Fibroblast of mammary gland (primary cell): ENCODE measurements around the gene RP2.

Experiments
- DNase-seq: peaks from one replicate; pipeline ENCODE4 v3.0.0-alpha.2; 2010; ENCODE audit warnings: low read depth
- H3K4me3 ChIP-seq: 2 replicates; pipeline ENCODE4 v1.5.1; 2011; ENCODE audit warnings: low read depth, mild to moderate bottlenecking, low read length, moderate library complexity; ENCODE audit not compliant: control insufficient read depth
- TF ChIP-seq, protein P1 (sequence below): conservative IDR thresholded peaks from 2 replicates; pipeline ENCODE4 v1.5.1; 2011; ENCODE audit warnings: low read depth, low read length, inconsistent platforms; ENCODE audit not compliant: control insufficient read depth, insufficient read depth

RP2 gene

DNA sequence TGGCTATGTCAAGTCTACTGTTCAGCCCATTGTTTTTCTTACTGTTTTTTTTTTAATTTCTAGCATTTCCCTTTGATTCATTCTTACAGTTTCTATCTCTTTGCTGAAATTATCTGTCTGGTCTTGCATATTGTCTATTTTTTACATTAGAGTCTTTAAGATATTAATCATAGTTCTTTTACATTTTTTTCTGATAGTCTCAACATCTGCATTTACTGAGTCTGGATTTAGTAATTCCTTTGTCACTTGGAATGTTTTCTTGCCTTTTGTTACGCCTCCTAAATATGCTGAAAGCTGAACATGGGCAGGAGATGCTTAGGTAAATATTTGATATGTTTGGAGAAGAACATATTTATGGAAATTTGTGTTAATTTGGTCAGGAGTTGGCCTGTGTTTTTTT is 85.8 kb downstream of the RP2 start:
- no peak overlapping the region for H3K4me3 ChIP-seq
- TF ChIP-seq, protein P1, sequence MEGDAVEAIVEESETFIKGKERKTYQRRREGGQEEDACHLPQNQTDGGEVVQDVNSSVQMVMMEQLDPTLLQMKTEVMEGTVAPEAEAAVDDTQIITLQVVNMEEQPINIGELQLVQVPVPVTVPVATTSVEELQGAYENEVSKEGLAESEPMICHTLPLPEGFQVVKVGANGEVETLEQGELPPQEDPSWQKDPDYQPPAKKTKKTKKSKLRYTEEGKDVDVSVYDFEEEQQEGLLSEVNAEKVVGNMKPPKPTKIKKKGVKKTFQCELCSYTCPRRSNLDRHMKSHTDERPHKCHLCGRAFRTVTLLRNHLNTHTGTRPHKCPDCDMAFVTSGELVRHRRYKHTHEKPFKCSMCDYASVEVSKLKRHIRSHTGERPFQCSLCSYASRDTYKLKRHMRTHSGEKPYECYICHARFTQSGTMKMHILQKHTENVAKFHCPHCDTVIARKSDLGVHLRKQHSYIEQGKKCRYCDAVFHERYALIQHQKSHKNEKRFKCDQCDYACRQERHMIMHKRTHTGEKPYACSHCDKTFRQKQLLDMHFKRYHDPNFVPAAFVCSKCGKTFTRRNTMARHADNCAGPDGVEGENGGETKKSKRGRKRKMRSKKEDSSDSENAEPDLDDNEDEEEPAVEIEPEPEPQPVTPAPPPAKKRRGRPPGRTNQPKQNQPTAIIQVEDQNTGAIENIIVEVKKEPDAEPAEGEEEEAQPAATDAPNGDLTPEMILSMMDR = no peak
- DNase-seq = no peak

DNA sequence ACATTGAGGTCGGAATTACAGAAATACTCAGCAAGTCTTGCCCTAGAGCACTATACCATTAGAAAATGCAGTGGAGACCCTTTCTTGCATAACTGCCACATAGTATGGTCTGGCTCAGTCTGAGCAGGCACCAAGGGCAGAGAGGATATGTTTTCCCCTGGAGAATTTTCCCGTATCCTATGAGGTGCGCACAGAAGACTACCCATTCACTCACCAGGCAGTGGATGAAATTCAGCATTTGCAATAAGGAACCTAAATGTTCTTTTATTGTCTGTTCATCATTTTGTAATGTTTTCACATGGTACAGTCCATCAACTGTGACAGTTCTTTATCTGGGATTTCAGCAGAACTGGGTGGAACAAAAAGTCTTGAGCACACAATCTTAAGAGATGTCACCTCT is 90.9 kb downstream of the RP2 start:
- H3K4me3 ChIP-seq = no peak overlapping the region
- DNase-seq = no peak
- TF ChIP-seq, protein P1 = no peak

DNA sequence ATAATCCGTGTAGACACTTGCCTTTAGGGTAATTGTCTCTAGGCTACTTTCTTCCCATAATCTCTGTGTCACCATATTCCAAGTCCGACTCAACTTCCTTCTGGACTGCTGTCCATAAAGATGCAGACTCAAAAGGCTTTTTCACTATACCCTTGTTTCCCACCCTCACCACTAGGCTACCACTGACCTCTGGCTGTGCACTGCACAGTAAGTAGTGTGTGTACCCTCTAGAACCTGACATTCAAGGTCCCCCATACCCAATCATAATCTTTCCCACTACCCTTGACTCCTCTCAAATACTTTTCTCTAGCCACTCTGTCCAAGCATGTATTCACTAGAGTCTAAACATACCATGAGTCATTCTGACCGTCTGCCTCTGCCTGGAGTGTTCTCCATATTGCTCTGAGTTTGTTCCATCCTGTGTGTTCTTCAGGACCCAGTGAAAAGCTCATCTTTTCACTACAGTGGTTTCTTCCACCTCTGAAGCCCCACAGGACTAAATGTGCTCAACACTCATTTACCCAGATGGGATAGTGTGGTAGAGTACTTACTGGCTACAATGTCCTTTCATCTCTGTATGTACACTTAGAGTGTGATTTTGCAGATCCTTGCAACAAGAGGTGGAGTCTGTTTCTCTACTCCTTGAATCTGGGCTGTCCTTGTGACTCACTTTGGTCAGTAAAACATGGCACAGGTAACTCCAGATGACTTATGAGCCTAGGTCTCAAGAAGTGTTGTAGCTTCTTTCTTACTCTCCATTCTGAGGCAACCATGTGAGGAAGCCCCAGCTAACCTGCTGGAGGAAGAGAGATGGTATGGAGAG is 92.8 kb downstream of the RP2 start:
- peak; percentile 48 for DNase-seq
- TF ChIP-seq, protein P1 = no peak
- H3K4me3 ChIP-seq = no peak overlapping the region
